Tibial artery (tissue), 4 donors: ENCODE results near the gene GDE1.

ENCODE experiments used
- DNase-seq, 2 donors: peaks; one replicate each; pipeline ENCODE4 v3.0.0-alpha.2; 2019
- H3K27ac ChIP-seq, 2 donors: fragments of 200-600 bp; sonication (generic) in 1 of 2; 1 replicate in 1 of 2; 2 replicates in 1 of 2; pipeline ENCODE4 v1.5.1; 2018 to 2019; ENCODE audit warnings: mild to moderate bottlenecking in 1 of 2
- H3K27me3 ChIP-seq, 2 donors: fragments of 200-600 bp; sonication (generic) in 1 of 2; one replicate each; pipeline versions ENCODE4 v1.5.1 to v1.6.0; 2016 to 2019
- H3K36me3 ChIP-seq, 3 donors: fragments of 200-600 bp; sonication (generic) in 2 of 3; one replicate each; pipeline ENCODE4 v1.5.1; 2016 to 2019; ENCODE audit warnings: mild to moderate bottlenecking in 2 of 3
- H3K4me1 ChIP-seq, 4 donors: fragments of 200-600 bp; sonication (generic) in 2 of 4; 1 replicate in 3 of 4; 2 replicates in 1 of 4; pipeline ENCODE4 v1.5.1; 2016 to 2019
- H3K4me3 ChIP-seq, 2 donors: fragments of 200-600 bp; sonication (generic) in 1 of 2; 1 replicate in 1 of 2; 2 replicates in 1 of 2; pipeline ENCODE4 v1.5.1; 2018 to 2019; ENCODE audit warnings: mild to moderate bottlenecking in 2 of 2
- H3K9me3 ChIP-seq, 3 donors: fragments of 200-600 bp; sonication (generic) in 1 of 3; one replicate each; pipeline ENCODE4 v1.5.1; 2016 to 2019
- CTCF ChIP-seq, 2 experiments: fragments of 200-600 bp in 1 of 2; fragments of 450-650 bp in 1 of 2; IDR thresholded peaks; one replicate each; pipeline ENCODE4 v1.5.1; 2017 to 2019; ENCODE audit warnings: antibody characterized with exemption in 2 of 2, mild to moderate bottlenecking in 1 of 2, moderate library complexity in 1 of 2
- intact Hi-C: fragments of 100-400 bp; cut with DNase I; formaldehyde crosslinking; loops from one replicate; pipeline ENCODE4 v1.15.0; 2023; ENCODE audit warnings: low total_unique reads

GDE1 gene

GRCh38 chr16:19542138-19542821 is 20.4 kb upstream of the GDE1 start:
- no peaks in the 10 kb centered on the region for H3K9me3 ChIP-seq
- H3K4me1 ChIP-seq = no peaks in the 10 kb centered on the region
- no peak for DNase-seq
- H3K36me3 ChIP-seq = peaks cover 58 to 83% (median 80%) of the 10 kb centered on the region in 3 donors
- intact Hi-C loops = no loop called here
- no peaks in the 10 kb centered on the region for H3K27me3 ChIP-seq
- no peak overlapping the region for H3K4me3 ChIP-seq
- TF ChIP-seq CTCF (IDR thresholded peaks at IDR 0.05) = no peak
- H3K27ac ChIP-seq = no peak overlapping the region

- intact Hi-C loops = no loop called here
- Histone ChIP-seq H3K9me3 (no peaks in the 10 kb centered on the region), H3K4me3 (no peak overlapping the region)
Measured at GRCh38 chr16:19540241-19540970, 18.5 kb upstream of the GDE1 start.

GRCh38 chr16:19532601-19533000 is 10.7 kb upstream of the GDE1 start:
- Histone ChIP-seq H3K27ac (no peak overlapping the region), H3K9me3 (no peaks in the 10 kb centered on the region), H3K4me1 (no peaks in the 10 kb centered on the region), H3K27me3 (no peaks in the 10 kb centered on the region), H3K4me3 (no peak overlapping the region), H3K36me3 (peaks cover 20 to 56% (median 25%) of the 10 kb centered on the region in 3 donors)
- no peak for TF ChIP-seq CTCF (IDR thresholded peaks at IDR 0.05)
- DNase-seq = no peak
- intact Hi-C loops = no loop called here

More at GRCh38 chr16:19540241-19540970, 18.5 kb upstream of the GDE1 start:
- peaks cover 55 to 80% (median 75%) of the 10 kb centered on the region in 3 donors for H3K36me3 ChIP-seq
- no peaks in the 10 kb centered on the region for H3K4me1 ChIP-seq
- no peak for TF ChIP-seq CTCF (IDR thresholded peaks at IDR 0.05)
- no peaks in the 10 kb centered on the region for H3K27me3 ChIP-seq
- no peak overlapping the region for H3K27ac ChIP-seq
- DNase-seq = no peak

- H3K4me1 ChIP-seq = peaks cover 0 to 15% (median 10%) of the 10 kb centered on the region in 4 donors
- H3K27me3 ChIP-seq = no peaks in the 10 kb centered on the region
- no peak overlapping the region for H3K4me3 ChIP-seq
- H3K27ac ChIP-seq = no peak overlapping the region
- H3K9me3 ChIP-seq = no peaks in the 10 kb centered on the region
- H3K36me3 ChIP-seq = peaks cover 11 to 27% (median 16%) of the 10 kb centered on the region in 3 donors
- no peak for DNase-seq
- no peak for TF ChIP-seq CTCF (IDR thresholded peaks at IDR 0.05)
- intact Hi-C loops = no loop called here
Measured at GRCh38 chr16:19528666-19529065, 6.8 kb upstream of the GDE1 start.

- no peak for TF ChIP-seq CTCF (IDR thresholded peaks at IDR 0.05)
- peaks cover 0 to 20% (median 13%) of the 10 kb centered on the region in 4 donors for H3K4me1 ChIP-seq
- H3K36me3 ChIP-seq = peaks cover 10 to 19% (median 11%) of the 10 kb centered on the region in 3 donors
- H3K4me3 ChIP-seq = no peak overlapping the region
- DNase-seq = no peak
- no peak overlapping the region for H3K27ac ChIP-seq
- intact Hi-C loops = no loop called here
- H3K27me3 ChIP-seq = no peaks in the 10 kb centered on the region
- no peaks in the 10 kb centered on the region for H3K9me3 ChIP-seq
Measured at GRCh38 chr16:19527161-19527560, 5.3 kb upstream of the GDE1 start.
